ENCODE results near the gene B9D1. TPM values are rescaled to one million over a fixed set of nuclear protein-coding genes. Genes with fewer than 3 reads are reported as not detected.

B9D1 gene
- total and polyA plus RNA-seq, 2 of the 13 experiments (the other 11 are each of a cell fraction or from before 2014, with no cell fraction given): 27.7 to 31.1 TPM

DNA sequence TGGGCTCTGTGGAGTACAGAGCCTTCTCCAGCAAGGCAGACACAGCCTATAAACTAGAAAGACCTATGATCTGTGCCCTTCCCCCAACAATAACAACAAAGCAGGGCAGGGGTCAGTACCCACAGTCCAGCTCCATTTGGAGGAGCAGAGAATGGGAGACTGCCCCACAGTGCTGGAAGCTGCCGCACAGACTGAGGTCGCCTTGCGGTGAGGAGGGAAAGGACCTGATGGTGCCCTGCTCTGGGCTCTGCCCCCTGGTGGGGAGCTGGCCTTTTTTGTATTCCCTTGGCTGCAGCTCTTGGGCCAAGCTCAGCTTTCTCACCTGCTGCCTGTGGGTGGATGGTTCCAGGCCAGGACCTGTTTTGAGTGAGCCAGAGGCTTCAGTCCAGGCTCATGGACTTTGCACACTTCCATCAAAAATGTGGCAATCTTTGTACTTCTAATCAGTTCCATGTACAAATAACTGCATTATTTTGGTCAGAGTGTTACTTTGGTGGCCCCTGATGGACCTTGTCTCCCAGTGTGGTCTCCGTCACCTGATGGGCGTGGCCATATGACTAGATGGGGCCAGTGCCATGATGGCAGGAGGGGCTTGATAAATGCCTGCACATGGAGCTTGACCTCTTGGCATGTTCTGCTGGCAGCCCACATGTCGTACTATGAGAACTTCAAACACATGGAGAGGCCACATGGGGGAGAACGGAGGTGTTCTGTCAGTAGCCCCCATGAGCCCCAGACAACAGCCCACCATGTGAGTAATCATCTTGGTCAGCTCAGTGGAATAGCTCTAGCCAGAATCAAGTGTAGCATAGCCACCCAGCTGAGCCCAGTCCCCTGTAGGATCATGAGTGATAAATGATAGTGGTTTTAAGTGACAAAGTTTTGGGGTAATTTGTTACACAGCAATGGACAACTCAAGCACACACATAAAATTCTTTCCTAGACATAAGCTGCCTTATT is 24.2 kb downstream of the B9D1 start (continued):
- TF ChIP-seq, protein P1, sequence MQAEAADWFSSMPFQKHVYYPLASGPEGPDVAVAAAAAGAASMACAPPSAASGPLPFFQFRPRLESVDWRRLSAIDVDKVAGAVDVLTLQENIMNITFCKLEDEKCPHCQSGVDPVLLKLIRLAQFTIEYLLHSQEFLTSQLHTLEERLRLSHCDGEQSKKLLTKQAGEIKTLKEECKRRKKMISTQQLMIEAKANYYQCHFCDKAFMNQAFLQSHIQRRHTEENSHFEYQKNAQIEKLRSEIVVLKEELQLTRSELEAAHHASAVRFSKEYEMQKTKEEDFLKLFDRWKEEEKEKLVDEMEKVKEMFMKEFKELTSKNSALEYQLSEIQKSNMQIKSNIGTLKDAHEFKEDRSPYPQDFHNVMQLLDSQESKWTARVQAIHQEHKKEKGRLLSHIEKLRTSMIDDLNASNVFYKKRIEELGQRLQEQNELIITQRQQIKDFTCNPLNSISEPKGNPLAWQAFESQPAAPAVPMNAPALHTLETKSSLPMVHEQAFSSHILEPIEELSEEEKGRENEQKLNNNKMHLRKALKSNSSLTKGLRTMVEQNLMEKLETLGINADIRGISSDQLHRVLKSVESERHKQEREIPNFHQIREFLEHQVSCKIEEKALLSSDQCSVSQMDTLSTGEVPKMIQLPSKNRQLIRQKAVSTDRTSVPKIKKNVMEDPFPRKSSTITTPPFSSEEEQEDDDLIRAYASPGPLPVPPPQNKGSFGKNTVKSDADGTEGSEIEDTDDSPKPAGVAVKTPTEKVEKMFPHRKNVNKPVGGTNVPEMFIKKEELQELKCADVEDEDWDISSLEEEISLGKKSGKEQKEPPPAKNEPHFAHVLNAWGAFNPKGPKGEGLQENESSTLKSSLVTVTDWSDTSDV (CRISPR knock-in tag; IDR thresholded peaks at IDR 0.05): no peak
- TF ChIP-seq, protein P2, sequence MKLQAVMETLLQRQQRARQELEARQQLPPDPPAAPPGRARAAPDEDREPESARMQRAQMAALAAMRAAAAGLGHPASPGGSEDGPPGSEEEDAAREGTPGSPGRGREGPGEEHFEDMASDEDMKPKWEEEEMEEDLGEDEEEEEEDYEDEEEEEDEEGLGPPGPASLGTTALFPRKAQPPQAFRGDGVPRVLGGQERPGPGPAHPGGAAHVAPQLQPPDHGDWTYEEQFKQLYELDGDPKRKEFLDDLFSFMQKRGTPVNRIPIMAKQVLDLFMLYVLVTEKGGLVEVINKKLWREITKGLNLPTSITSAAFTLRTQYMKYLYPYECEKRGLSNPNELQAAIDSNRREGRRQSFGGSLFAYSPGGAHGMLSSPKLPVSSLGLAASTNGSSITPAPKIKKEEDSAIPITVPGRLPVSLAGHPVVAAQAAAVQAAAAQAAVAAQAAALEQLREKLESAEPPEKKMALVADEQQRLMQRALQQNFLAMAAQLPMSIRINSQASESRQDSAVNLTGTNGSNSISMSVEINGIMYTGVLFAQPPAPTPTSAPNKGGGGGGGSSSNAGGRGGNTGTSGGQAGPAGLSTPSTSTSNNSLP (IDR thresholded peaks at IDR 0.05; ENCODE audit: low read depth, low read length): peak; percentile 87
- peak; percentile 62; the same call in 1 of the 2 replicates for TF ChIP-seq KMT2A (CRISPR knock-in tag; IDR thresholded peaks at IDR 0.05)
- no peak for TF ChIP-seq GATA4 (IDR thresholded peaks at IDR 0.05; ENCODE audit: borderline replicate concordance, low read depth)
- peak; percentile 66 for TF ChIP-seq HOXA3 (CRISPR knock-in tag; IDR thresholded peaks at IDR 0.05)
- TF ChIP-seq GTF2F1 (IDR thresholded peaks at IDR 0.05; ENCODE audit: low read length): no peak
- TF ChIP-seq RFXANK (CRISPR knock-in tag; IDR thresholded peaks at IDR 0.05): no peak
- TF ChIP-seq ZNF24 (IDR thresholded peaks at IDR 0.05): no peak
- TF ChIP-seq ERF (CRISPR knock-in tag; IDR thresholded peaks at IDR 0.05): peak; percentile 70
- peak; percentile 35 for TF ChIP-seq ATF7 (IDR thresholded peaks at IDR 0.05)
- no peak for TF ChIP-seq ATF7 (CRISPR knock-in tag; IDR thresholded peaks at IDR 0.05)
- TF ChIP-seq PLRG1 (conservative IDR thresholded peaks at IDR 0.05): no peak
- peak; percentile 64; the same call in 1 of the 2 replicates for TF ChIP-seq ZMYM3 (CRISPR knock-in tag; IDR thresholded peaks at IDR 0.05)
- no peak for TF ChIP-seq SCMH1 (CRISPR knock-in tag; IDR thresholded peaks at IDR 0.05; ENCODE audit: borderline replicate concordance)
- TF ChIP-seq, protein P3, sequence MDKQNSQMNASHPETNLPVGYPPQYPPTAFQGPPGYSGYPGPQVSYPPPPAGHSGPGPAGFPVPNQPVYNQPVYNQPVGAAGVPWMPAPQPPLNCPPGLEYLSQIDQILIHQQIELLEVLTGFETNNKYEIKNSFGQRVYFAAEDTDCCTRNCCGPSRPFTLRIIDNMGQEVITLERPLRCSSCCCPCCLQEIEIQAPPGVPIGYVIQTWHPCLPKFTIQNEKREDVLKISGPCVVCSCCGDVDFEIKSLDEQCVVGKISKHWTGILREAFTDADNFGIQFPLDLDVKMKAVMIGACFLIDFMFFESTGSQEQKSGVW (CRISPR knock-in tag; IDR thresholded peaks at IDR 0.05; ENCODE audit: borderline replicate concordance): no peak
- peak; percentile 63 for TF ChIP-seq AGO2 (optimal IDR thresholded peaks at IDR 0.05; ENCODE audit: low read depth, low read length)
- TF ChIP-seq ISX (CRISPR knock-in tag; conservative IDR thresholded peaks at IDR 0.05): no peak
- TF ChIP-seq, protein P4, sequence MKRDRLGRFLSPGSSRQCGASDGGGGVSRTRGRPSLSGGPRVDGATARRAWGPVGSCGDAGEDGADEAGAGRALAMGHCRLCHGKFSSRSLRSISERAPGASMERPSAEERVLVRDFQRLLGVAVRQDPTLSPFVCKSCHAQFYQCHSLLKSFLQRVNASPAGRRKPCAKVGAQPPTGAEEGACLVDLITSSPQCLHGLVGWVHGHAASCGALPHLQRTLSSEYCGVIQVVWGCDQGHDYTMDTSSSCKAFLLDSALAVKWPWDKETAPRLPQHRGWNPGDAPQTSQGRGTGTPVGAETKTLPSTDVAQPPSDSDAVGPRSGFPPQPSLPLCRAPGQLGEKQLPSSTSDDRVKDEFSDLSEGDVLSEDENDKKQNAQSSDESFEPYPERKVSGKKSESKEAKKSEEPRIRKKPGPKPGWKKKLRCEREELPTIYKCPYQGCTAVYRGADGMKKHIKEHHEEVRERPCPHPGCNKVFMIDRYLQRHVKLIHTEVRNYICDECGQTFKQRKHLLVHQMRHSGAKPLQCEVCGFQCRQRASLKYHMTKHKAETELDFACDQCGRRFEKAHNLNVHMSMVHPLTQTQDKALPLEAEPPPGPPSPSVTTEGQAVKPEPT (CRISPR knock-in tag; IDR thresholded peaks at IDR 0.05; ENCODE audit: low read depth): no peak
- TF ChIP-seq KAT8 (CRISPR knock-in tag; IDR thresholded peaks at IDR 0.05): peak; percentile 74
- no peak; the same call in 1 of the 2 replicates for TF ChIP-seq DPF2 (CRISPR knock-in tag; IDR thresholded peaks at IDR 0.05; ENCODE audit: borderline replicate concordance, low read depth)
- TF ChIP-seq, protein P5, sequence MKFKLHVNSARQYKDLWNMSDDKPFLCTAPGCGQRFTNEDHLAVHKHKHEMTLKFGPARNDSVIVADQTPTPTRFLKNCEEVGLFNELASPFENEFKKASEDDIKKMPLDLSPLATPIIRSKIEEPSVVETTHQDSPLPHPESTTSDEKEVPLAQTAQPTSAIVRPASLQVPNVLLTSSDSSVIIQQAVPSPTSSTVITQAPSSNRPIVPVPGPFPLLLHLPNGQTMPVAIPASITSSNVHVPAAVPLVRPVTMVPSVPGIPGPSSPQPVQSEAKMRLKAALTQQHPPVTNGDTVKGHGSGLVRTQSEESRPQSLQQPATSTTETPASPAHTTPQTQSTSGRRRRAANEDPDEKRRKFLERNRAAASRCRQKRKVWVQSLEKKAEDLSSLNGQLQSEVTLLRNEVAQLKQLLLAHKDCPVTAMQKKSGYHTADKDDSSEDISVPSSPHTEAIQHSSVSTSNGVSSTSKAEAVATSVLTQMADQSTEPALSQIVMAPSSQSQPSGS (CRISPR knock-in tag; IDR thresholded peaks at IDR 0.05): no peak; the same call in 1 of the 2 replicates
- TF ChIP-seq ZNF567 (CRISPR knock-in tag; IDR thresholded peaks at IDR 0.05; ENCODE audit: borderline replicate concordance): peak; percentile 48; the same call in 1 of the 2 replicates
